Anterior cingulate cortex (tissue), 58 donors: ENCODE measurements around the gene TGM2.
"Not testable (repeated sequence)": the region's sequence is repeated elsewhere in the genome, so short reads cannot be mapped to it uniquely, and the experiment has no call there.

Source experiments
- DNase-seq, 58 donors: peaks; one replicate each; lab custom pipeline; 2025; lab: John Stamatoyannopoulos, UW

Gene TGM2

GRCh38 chr20:38121741-38122140 is 43.3 kb downstream of the TGM2 start:
- DNase-seq = no peak

DNA sequence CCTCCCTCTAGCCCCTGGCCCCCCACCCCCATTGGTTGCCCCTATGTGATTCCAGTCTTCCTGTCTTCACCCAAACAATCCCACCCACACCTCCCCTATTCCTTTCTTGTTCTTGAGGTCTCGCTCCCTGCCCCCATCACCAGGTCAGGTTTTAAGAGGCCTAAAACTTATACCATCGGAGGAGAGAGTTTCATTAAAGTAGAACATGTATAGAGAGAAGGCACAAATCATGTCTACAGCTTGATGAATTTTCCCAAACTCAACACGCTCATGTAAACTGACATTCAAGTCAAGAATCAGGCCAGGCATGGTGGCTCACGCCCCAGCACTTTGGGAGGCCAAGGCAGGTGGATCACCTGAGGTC is 44.5 kb downstream of the TGM2 start:
- DNase-seq = no peak

- DNase-seq = no peak
These were observed 45.6 kb downstream of the TGM2 start for GRCh38 chr20:38119446-38119845.

DNA sequence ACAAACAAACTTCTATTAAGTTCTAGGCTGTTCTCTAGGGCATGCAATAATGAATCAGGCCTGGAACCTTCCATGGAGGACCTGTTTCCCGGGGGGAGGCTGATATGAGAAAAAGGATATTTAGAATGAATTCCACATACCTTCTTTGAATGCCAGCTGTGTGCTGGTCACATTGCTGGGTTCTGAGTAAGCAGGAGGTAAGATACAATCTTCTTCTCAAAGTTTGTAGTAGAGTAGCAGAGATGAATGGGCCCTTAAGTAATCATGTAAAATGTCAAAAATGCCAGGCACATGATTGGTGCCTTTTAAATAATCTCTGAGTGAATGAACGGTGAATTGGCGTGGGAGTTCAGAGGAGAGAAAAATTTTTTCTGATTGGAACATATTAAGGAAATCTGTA is 47.4 kb downstream of the TGM2 start:
- DNase-seq = no peak

DNA sequence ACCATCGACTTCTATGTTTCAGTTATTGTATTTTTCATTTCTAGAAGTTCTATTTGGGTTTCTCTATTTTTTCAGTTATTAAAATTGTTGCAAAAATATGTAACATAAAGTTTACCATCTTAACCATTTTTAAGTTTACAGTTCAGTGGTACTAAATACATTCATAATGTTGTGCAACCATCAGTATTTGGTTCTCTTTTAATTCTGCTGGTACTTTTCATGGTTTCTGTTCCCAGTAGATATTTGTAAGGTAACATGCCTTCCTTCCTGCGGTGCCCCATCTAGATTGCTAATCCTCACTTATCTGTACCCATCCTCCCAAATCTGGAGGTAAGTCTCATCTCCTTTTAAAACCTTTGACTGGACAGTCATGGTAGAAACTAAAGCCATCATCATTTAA is 47.9 kb downstream of the TGM2 start:
- DNase-seq = no peak

DNA sequence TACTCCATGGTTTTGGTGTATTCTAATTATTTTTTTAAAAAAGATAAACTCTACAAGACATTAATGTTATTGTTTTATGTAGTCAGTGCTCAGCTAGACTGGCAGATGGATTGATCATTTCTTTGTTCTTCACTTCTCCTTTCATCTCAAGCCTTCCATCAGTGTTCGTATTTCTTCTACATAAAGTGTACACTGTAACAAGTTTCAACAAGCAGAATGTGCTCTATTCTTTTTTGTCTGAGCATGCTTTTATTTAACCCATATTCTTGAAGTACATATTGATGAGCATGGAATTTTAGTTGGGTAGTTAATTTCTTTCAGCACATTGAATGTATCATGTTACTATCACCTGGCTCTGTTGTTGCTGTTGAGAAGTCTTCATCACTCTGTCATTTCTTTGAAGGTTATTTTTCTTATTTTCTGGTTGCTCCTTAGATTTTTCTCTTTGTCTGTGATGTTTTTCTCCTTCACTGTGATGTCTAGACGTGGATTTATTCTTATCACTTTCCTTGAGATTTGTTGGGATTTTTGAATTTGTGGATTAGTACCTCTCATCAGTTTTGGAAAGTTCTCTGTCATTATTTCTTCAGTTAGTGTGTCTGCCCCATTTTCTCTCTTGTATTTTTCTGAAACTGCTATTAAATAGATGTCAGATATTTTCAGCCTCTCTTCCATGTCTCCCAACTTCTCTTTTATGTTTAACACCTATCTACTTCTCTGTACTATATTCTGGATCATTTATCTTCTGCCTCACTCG is 48.5 kb downstream of the TGM2 start:
- DNase-seq = no peak

DNA sequence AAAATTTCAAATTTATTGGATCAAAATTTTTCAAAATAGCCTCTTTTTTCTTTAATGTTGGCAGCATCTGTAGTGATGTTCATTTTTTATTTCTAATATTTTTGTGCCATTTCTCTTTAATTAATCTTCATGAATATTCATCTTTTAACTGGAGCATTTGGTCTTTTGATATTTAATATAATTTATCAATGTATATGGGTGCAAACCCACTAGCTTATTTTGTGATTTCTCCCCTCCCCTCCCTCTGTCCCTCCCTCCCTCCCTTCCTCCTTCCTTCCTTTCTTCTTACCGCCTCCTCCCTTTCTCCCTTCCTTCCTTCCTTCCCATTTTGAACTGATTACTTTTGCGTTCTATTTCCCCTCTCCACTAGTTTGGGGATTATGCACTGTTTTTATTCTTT is 49.2 kb downstream of the TGM2 start:
- DNase-seq = no peak

DNA sequence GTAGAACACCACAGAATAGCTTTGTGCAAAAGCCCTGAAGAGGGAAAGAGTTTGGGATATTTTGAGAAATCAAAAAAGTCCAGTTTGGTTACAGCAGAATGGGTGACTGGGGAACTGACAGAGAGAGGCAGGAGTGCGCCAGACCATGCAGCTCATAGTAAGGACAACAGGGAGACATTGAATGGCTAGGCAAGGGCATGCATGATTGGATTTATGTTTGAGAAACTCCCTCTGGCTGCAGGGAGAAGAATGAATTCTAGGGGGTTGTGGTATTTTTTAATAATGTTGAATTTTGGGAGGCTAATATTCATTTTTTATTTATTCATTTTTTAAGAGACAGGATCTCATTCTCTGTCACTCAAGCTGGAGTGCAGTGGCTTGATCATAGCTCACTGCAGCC is 49.9 kb downstream of the TGM2 start:
- no peak for DNase-seq

DNA sequence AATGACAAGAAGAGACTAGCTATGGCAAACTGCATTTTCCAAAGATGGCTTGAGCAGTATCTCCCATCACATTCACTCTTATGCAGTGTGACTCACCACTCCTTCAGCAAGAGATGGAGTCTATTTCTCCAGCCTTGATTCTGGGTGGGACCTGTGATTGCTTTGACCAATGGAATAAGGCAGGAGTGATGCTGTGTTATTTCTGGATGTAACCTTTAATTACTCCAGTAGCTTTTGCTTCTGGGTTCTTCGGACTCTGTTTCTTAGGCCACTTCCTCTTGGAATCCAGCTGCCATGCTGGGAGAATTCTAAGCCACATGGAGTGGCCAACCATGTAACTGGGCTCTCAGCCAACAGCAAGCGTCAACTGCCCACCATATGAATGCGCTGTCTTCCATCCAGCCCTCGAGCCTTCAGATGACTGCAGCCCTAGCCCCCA is 50.7 kb downstream of the TGM2 start:
- DNase-seq = no peak

GRCh38 chr20:38113401-38114325 is 51.4 kb downstream of the TGM2 start:
- no peak for DNase-seq

DNA sequence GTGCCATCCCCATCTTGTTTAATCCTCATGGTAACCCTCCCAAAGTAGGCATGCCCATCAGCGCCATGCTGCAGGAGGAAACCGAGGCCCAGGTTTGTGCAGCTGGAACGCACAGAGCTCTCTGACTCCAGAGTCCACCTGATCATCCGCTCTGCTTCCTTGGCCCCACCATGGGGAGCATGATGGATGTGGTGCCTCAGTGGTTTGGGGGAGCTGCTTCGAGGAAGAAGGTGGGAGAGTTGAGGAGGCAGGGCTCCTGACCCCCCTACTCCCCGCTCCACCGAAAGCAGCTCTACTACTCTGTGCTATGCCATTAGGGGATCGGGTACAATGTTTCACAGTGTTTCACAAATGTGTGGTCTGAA is 52.2 kb downstream of the TGM2 start:
- DNase-seq = no peak

GRCh38 chr20:38112261-38112929 is 52.7 kb downstream of the TGM2 start:
- DNase-seq = no peak

DNA sequence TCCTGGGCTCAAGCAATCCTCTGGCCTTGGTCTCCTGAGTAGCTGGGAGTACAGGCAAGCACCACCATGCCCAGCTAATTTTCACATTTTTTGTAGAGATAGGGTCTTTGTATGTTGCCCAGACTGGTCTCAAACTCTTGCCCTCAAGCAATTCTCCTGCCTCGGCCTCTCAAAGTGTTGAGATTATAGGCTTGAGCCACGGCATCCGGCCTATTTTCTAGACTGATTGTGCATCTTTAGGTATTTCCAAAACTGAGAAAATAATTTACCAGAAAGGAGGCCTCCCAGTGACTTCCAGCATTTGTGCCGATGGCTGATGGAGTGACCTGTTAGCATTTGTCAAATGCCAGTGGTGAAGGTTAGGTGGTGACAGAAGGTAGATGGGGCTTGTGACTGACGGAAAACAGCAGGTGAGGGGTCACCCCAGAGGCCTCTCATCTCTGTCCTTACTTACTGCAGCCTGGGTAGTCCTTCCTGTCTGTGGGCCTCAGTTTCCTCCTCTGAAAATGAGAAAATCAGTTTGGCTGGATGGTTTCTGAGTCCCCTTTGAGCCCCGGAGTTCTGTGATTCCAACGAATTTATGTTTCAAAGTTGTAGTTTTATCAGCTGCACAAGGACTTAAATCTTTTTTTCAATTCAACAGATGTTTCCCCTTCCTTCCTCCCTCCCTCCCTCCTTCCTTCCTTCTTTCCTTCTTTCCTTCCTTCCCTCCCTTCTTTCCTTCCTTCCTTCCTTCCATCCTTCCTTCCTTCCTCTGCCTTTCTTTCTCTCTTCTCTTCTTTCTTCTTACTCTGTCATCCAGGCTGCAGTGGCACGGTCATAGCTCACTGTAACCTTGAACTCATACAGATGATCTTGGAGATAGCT is 53.5 kb downstream of the TGM2 start:
- DNase-seq = no peak

- no peak for DNase-seq
These were observed 54.4 kb downstream of the TGM2 start for GRCh38 chr20:38110525-38111178.

GRCh38 chr20:38109591-38110524 is 55.2 kb downstream of the TGM2 start:
- DNase-seq = no peak

DNA sequence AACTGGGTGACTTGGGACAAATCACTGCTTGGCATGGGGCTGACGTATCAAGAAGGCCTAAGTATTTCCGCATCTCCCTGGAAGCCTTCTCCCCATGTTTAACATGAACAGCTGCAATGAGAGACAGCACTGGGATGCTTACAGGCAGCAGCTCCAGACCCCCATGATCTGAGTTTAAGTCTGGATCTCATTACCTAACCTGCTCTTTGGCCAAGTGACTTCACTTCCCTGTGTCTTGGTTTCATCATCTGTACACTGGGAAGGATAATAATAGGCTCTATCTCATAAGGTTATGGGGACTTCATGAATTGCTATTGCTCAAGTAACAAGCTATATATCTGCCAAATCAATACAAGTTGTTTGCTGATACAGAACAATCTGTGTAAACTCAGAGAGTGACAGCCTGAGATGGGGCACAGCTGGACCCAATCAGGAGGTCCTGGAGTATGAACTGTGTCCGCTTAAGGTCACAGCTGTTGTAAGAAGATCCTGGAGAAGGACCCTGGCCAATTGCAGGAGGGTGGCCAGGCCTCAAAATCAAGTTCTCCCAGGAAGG is 56.0 kb downstream of the TGM2 start:
- no peak for DNase-seq

DNA sequence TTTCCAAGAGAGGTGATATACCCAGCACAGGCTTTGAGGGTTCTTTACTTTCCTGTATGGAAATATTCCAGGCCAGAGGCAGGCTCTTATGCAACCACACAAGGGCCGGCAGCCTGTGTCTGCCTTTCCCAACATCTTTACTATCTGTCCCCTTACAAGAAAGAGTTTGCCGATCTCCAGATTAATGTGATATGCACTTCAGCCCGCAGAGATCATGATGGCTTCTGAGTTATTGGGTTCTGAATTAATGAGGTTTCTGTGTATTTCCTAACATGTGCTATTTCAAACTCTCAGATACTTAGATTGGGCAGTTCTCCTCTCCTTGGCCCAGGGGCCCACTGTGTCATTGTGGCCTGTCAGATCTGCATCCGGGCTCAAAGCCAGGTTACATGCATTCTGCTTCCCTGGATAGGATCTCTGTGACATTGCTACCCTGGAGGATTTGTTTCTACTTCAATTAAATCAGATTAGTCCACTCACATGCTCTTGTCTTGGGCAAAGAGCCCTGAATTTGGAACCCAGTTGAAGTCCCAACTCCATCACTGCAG is 56.6 kb downstream of the TGM2 start:
- no peak for DNase-seq

- DNase-seq = not testable (repeated sequence)
These were observed 57.2 kb downstream of the TGM2 start for GRCh38 chr20:38107916-38108315.
